HG03439 (cell line): ENCODE results near the gene EML2.
"Not testable (repeated sequence)": the region's sequence is repeated elsewhere in the genome, so short reads cannot be mapped to it uniquely, and the experiment has no call there.

Source experiments
- ATAC-seq: cut with Tn5 transposase; IDR thresholded peaks from one replicate; pipeline ENCODE4 v1.9.1; 2021; ENCODE audit warnings: mild to moderate bottlenecking, moderate library complexity; ENCODE audit not compliant: unreplicated experiment

EML2 gene

DNA sequence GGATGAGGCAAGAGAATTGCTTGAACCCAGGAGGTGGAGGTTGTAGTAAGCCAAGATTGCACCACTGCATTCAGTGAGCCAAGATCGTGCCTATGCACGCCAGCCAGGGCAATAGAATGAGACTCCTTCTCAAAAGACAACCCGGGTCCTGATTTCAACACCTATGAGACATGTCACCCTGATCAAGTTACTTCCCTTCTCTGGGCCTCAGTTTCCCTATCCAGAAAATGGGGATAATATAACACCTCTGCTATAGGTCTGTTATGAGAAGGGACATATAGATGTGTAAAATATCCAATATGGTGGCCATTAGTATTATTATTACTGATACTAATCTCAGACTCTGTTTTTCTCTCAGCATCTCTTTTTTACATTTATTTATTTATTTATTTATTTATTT lies 15.9 kb upstream of the EML2 start:
- no peak for ATAC-seq

- ATAC-seq, result no peak
These were observed 14.4 kb upstream of the EML2 start for GRCh38 chr19:45653634-45654033.

- no peak for ATAC-seq
These were observed 11.5 kb upstream of the EML2 start for GRCh38 chr19:45650722-45651121.

DNA sequence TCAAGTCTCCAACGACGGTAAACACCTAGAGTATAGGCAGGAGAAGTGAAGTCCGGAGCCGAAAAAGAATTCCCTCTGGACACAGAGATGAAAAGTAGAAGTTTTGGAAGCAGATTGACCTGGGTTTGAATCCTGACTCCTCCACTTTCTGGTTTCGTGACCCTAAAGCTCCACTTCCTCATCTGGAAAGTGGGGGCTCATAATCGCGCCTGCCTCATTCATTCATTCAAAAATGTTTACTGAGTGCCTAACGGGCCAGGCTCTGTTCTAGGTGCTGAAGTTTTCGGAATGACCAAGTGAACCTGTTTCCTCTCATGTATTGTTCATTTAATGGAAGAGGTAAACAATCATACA lies 7.1 kb upstream of the EML2 start:
- no peak for ATAC-seq

DNA sequence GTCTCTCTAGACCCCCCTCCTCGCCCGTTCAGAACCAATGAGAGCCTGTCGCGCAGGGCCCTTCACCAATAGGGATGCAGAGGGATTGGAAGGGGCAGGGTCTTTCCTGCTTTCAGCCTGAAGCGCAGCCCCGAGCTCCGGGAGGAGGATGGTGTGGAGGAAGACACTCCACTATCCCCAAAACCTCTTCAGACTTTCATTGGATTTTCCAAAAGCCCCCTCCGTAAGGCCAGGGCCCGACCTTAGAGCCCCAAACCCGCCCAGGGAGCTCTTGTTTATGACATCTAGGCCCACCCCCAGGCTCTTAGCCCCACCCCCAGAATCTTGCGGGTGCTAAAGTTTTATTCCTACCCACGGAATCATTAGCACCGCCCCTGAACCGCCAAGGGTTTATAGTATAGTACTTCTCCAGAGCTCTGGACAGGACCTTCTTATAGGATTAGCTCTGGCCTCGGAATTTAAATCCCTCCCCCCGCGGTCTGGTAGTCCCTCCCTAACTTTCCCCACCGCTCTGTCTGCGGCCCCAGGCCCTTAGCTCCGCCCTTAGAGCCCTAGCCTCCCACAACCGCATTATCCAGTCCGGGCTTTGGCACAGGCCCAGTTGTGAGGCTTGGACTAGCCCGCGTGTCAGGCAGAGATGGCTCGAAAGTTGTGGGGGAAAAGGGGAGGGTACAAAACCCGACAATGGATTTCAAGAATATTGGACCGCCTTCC lies 6.6 kb upstream of the EML2 start:
- ATAC-seq, result peak; percentile 26

- ATAC-seq, result no peak
These were observed 6.0 kb upstream of the EML2 start for GRCh38 chr19:45645068-45645630.

- ATAC-seq, result no peak
These were observed 5.0 kb upstream of the EML2 start for GRCh38 chr19:45643927-45644771.

- peak; percentile 31 for ATAC-seq
These were observed 4.1 kb upstream of the EML2 start for GRCh38 chr19:45643024-45643926.

GRCh38 chr19:45641274-45642105 lies 2.3 kb upstream of the EML2 start:
- ATAC-seq, result peak; percentile 38

DNA sequence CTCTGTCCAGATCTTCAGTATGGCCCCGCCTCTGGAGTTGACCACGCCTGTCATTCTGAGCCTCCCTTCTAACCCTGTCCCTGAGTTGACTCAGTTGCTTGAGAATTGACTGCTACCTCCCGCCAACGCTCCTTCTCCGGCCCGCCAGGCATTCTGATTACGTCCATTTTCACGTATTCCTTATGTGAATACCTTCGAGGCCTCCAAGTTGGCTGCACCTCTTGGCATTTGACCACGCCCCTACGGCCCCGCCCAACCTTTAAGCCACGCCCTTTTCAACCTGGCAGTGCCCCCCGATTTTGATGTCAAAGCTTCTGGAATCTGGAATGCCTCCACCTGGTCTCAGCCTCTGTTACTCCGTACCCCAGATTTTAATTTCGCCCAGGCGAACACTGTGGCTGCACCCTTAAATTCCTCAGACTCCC lies 1.7 kb upstream of the EML2 start:
- no peak for ATAC-seq

- ATAC-seq, result no peak
These were observed 1.1 kb downstream of the EML2 start for GRCh38 chr19:45637890-45638667.

DNA sequence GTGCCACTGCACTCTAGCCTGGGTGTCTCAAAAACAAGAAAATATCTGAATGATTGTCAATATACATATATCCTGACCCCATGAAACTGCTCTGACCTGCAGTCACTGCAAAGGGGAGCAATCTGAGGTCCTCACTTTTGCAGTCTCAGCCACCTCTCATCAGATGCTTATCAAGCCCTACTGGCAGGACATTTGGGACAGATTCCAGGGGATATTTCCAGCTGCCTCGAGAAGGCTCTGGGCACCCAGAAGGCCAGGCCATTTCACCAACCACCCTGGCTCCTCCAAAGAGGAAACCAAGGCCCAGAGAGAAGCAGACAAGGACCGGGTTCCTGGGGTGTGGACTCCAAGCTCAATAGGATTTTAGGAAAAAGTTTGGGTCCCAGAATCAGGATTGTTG lies 2.3 kb downstream of the EML2 start:
- ATAC-seq, result no peak

DNA sequence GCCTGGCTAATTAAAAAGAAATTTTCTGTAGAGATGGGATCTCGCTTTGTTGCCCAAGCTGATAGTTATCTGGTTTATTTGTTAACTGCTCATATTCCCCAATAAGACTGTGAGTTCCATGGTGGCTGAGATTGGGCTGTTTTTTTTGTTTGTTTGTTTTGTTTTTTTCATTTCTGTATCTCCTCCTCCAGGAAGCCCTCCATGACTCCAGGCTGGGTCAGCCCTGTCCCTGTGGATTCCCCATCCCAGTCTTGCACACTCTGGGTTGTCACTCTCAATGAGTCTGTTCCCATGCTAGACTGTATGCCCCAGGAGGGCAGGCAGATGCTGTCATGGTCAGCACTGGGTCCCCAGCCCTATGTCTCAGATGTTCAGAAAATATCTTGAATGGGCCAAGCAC lies 2.9 kb downstream of the EML2 start:
- no peak for ATAC-seq

DNA sequence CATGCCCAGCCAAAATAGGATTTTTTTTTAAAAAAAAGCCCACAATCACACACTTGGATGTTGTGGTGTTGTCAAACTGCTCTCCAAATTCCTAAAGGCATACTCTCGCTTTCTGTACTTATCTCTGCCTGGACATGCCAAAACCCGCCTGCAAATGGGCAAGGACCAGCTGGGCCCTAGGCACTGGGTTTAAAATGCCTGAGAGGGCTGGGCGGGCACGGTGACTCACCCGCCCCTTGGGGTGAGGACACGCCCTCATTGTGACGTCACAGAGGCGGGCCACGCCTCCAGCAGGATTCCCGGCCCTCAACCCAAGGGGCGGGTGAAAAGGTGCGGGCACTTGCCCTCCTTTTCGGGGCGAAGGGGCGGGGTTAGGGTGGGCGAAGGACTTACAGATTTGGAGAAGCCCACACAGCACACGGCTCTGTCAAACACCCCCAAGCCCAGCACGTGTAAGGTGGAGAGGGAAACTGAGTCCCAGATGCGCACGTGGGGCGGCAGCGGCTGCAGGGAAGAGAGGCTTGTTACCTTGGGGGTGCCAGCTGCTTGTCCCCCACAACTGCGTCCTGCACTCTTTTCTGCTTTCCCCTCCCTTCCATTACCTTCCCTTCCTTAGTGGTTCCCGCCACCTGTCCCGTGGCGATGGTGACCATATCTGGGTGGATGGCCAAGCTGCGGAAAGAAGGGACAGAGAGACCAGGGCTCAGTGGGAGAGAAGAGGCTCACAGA lies 6.6 kb downstream of the EML2 start:
- no peak for ATAC-seq

GRCh38 chr19:45630463-45630862 lies 8.7 kb downstream of the EML2 start:
- no peak for ATAC-seq

- no peak for ATAC-seq
These were observed 9.5 kb downstream of the EML2 start for GRCh38 chr19:45629704-45630103.

- ATAC-seq, result not testable (repeated sequence)
These were observed 11.0 kb downstream of the EML2 start for GRCh38 chr19:45628219-45628618.

DNA sequence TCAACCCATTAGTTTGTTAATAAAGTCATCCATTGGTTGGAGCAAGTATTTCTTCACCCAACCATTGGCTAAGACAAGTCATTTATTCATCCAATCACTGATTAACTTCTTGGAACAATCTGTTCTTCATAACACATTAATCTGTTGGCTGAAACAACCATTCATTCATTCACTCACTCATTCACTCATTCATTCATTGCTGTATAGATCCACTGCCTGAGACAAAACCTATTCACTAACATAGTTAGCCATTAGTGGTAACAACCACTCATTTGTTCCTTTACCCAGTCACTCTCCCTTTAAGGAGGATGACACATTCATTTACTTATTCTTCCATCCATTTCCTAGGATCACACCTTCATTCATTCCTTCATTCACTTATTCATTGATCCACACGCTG lies 15.2 kb downstream of the EML2 start:
- no peak for ATAC-seq
